GM18861 (cell line): ENCODE measurements around the gene SYT12.
"Not testable (repeated sequence)": the region's sequence is repeated elsewhere in the genome, so short reads cannot be mapped to it uniquely, and the experiment has no call there.

Experiments used
- ATAC-seq: cut with Tn5 transposase; IDR thresholded peaks from one replicate; pipeline ENCODE4 v1.9.1; 2021; ENCODE audit not compliant: unreplicated experiment

The SYT12 gene

GRCh38 chr11:66996609-66997273, 26.2 kb upstream of the SYT12 start:
- no peak for ATAC-seq

GRCh38 chr11:66999555-66999954, 23.4 kb upstream of the SYT12 start:
- no peak for ATAC-seq

- no peak for ATAC-seq
Measured at GRCh38 chr11:67001332-67001731, 21.6 kb upstream of the SYT12 start.

GRCh38 chr11:67002297-67002913, 20.5 kb upstream of the SYT12 start:
- ATAC-seq = no peak

GRCh38 chr11:67002921-67003411, 20.0 kb upstream of the SYT12 start:
- ATAC-seq = no peak

GRCh38 chr11:67005200-67005599, 17.7 kb upstream of the SYT12 start:
- not testable (repeated sequence) for ATAC-seq

- ATAC-seq = no peak
Measured at GRCh38 chr11:67006029-67006884, 16.7 kb upstream of the SYT12 start.

GRCh38 chr11:67007126-67007525, 15.8 kb upstream of the SYT12 start:
- no peak for ATAC-seq

- no peak for ATAC-seq
Measured at GRCh38 chr11:67010296-67010905, 12.5 kb upstream of the SYT12 start.

GRCh38 chr11:67013511-67014045, 9.4 kb upstream of the SYT12 start:
- ATAC-seq = no peak

GRCh38 chr11:67014343-67014742, 8.6 kb upstream of the SYT12 start:
- ATAC-seq = no peak

- ATAC-seq = no peak
Measured at GRCh38 chr11:67015048-67015447, 7.9 kb upstream of the SYT12 start.

GRCh38 chr11:67016550-67016949, 6.4 kb upstream of the SYT12 start:
- no peak for ATAC-seq

- no peak for ATAC-seq
Measured at GRCh38 chr11:67020949-67021348, 2.0 kb upstream of the SYT12 start.

GRCh38 chr11:67022341-67022933, 497 bp upstream of the SYT12 start:
- ATAC-seq = no peak

GRCh38 chr11:67023957-67024353, 1.0 kb downstream of the SYT12 start:
- no peak for ATAC-seq

GRCh38 chr11:67024410-67024809, 1.5 kb downstream of the SYT12 start:
- ATAC-seq = no peak

GRCh38 chr11:67024966-67025365, 2.0 kb downstream of the SYT12 start:
- no peak for ATAC-seq

- ATAC-seq = no peak
Measured at GRCh38 chr11:67025750-67026149, 2.8 kb downstream of the SYT12 start.

- no peak for ATAC-seq
Measured at GRCh38 chr11:67026941-67027340, 4.0 kb downstream of the SYT12 start.

- ATAC-seq = no peak
Measured at GRCh38 chr11:67027483-67027930, 4.6 kb downstream of the SYT12 start.
